CD4-positive, CD25-positive, alpha-beta regulatory T cell (primary cell): ENCODE data around the gene N4BP2. TPM values are rescaled to one million over a fixed set of nuclear protein-coding genes. Genes with fewer than 3 reads are reported as not detected.

Experiments used
- ATAC-seq, 2 donors: fragments of 150-1000 bp; cut with Tn5 transposase; one replicate each; pipeline ENCODE4 v1.10.0; 2021; ENCODE audit warnings: low read depth in 2 of 2, moderate number of reproducible peaks in 2 of 2, moderate library complexity in 1 of 2
- DNase-seq, 3 donors: peaks; one replicate each; pipeline versions ENCODE4 v3.0.0 to v3.0.0-alpha.2; 2012 to 2022; ENCODE audit warnings: mixed read lengths in 1 of 3
- H3K27ac ChIP-seq: one replicate; pipeline ENCODE4 v1.7.0; 2013; ENCODE audit warnings: mild to moderate bottlenecking, low read length; ENCODE audit not compliant: insufficient read depth, poor library complexity, severe bottlenecking
- H3K27me3 ChIP-seq: one replicate; pipeline ENCODE4 v1.7.0; 2013; ENCODE audit warnings: low read length; ENCODE audit not compliant: control insufficient read depth, insufficient read depth
- H3K36me3 ChIP-seq: one replicate; pipeline ENCODE4 v1.7.0; 2013; ENCODE audit warnings: mild to moderate bottlenecking, low read length, moderate library complexity; ENCODE audit not compliant: control insufficient read depth, insufficient read depth
- H3K4me1 ChIP-seq: 2 replicates; pipeline ENCODE4 v1.7.0; 2013; ENCODE audit warnings: mild to moderate bottlenecking, low read length; ENCODE audit not compliant: insufficient read depth, control insufficient read depth, poor library complexity, severe bottlenecking
- H3K4me3 ChIP-seq: one replicate; pipeline ENCODE4 v1.7.0; 2013; ENCODE audit warnings: low read depth, mild to moderate bottlenecking, low read length, moderate library complexity
- H3K9me3 ChIP-seq, 2 experiments: 1 replicate in 1 of 2; 2 replicates in 1 of 2; pipeline ENCODE4 v1.7.0; 2013; ENCODE audit warnings: low read length in 2 of 2, mild to moderate bottlenecking in 1 of 2, moderate library complexity in 1 of 2; ENCODE audit not compliant: control insufficient read depth in 2 of 2
- H3K27ac Mint-ChIP-seq, 3 donors: one replicate each; pipeline ENCODE4 v1.8.0; 2020 to 2022; ENCODE audit warnings: mild to moderate bottlenecking in 3 of 3, mixed read lengths in 3 of 3, moderate library complexity in 2 of 3
- H3K27me3 Mint-ChIP-seq: one replicate; pipeline ENCODE4 v1.8.0; 2022; ENCODE audit warnings: mild to moderate bottlenecking, mixed read lengths
- H3K36me3 Mint-ChIP-seq: one replicate; pipeline ENCODE4 v1.8.0; 2020; ENCODE audit warnings: mixed read lengths
- H3K4me1 Mint-ChIP-seq, 4 donors: one replicate each; pipeline ENCODE4 v1.8.0; 2020 to 2022; ENCODE audit warnings: mixed read lengths in 4 of 4, mild to moderate bottlenecking in 1 of 4
- H3K4me3 Mint-ChIP-seq, 4 donors: one replicate each; pipeline ENCODE4 v1.8.0; 2020 to 2022; ENCODE audit warnings: mild to moderate bottlenecking in 4 of 4, mixed read lengths in 4 of 4, moderate library complexity in 3 of 4
- H3K9me3 Mint-ChIP-seq, 7 donors: one replicate each; pipeline ENCODE4 v1.8.0; 2020 to 2022; ENCODE audit warnings: mixed read lengths in 7 of 7, mild to moderate bottlenecking in 3 of 7, moderate library complexity in 2 of 7
- polyA plus RNA-seq, 4 donors: library from polyadenylated mRNA; unstranded; fragments of 300-500 nt; fragmentation: Illumina TruSeq; gene quantifications; one replicate each; pipeline ENCODE4 v1.2.3, GENCODE V29; 2021
- total RNA-seq: library from RNA; stranded (reverse); gene quantifications from one replicate; pipeline ENCODE4 v1.2.3, GENCODE V29; 2022

N4BP2 gene
- total and polyA plus RNA-seq, 5 donors from 2014 or later, result 6.3 to 21.4 (median 10.1) TPM

DNA sequence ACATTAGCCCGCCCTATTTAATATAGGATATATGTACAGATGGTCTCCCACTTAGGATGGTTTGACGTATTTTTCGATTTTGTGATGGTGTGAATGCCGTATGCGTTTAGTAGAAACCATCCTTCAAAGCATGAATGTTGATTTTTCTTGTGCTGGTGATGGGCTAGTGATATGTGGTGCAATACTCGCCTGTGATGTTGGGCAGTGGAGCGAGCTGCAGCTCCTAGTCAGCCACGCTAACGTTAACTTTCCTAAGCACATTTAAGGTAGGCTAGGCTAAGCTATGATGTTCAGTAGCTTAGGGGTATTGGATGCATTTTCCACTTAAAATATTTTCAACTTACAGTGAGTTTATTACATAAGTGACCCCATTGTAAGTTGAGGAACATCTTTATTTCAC is 103.6 kb downstream of the N4BP2 start:
- Histone ChIP-seq H3K27ac (no peak overlapping the region), H3K36me3 (peaks cover 5% of the 10 kb centered on the region), H3K9me3 (no peaks in the 10 kb centered on the region), H3K27me3 (no peaks in the 10 kb centered on the region), H3K4me1 (no peaks in the 10 kb centered on the region), H3K4me3 (no peak overlapping the region)
- no peak overlapping the region for H3K27ac Mint-ChIP-seq
- ATAC-seq (no peak), DNase-seq (no peak)
- H3K4me3 Mint-ChIP-seq, result no peak overlapping the region
- peaks cover 0 to 7% (median 0%) of the 10 kb centered on the region in 4 donors for H3K4me1 Mint-ChIP-seq
- H3K9me3 Mint-ChIP-seq, result no peaks in the 10 kb centered on the region
- peaks cover 21% of the 10 kb centered on the region for H3K36me3 Mint-ChIP-seq
- H3K27me3 Mint-ChIP-seq, result no peaks in the 10 kb centered on the region

DNA sequence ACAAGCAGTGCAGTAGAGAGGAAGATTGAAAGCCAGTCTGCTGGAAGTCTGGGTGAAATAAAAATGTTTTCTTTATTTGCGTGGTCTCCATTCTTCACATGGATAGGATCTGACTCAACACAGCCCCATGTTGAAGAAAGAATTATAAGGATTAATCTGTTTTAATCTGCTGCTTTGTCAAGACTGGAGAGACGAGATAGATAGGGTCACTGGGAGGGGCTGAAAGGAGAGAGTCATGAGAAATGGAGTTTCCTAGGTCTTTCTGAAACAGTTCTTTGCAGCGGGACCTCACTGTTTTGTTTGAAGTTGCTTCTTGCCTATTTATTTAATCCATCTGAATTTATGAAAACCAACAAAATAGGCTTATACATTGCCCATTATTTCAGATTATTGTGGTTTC is 107.8 kb downstream of the N4BP2 start:
- H3K4me1 Mint-ChIP-seq, result peaks cover 4 to 14% (median 6%) of the 10 kb centered on the region in 4 donors
- peaks cover 6% of the 10 kb centered on the region for H3K36me3 ChIP-seq
- H3K27me3 ChIP-seq, result no peaks in the 10 kb centered on the region
- H3K4me1 ChIP-seq, result no peaks in the 10 kb centered on the region
- peaks cover 29% of the 10 kb centered on the region for H3K36me3 Mint-ChIP-seq
- H3K9me3 Mint-ChIP-seq, result peaks cover 1 to 10% (median 4%) of the 10 kb centered on the region in 7 donors
- no peak overlapping the region for H3K27ac ChIP-seq
- peak overlapping the region in 1 of 3 donors; percentile 10 for H3K27ac Mint-ChIP-seq
- no peak overlapping the region for H3K4me3 Mint-ChIP-seq
- no peak for ATAC-seq
- no peaks in the 10 kb centered on the region for H3K27me3 Mint-ChIP-seq
- H3K9me3 ChIP-seq, result peaks cover 0 to 7% of the 10 kb centered on the region in 2 experiments
- H3K4me3 ChIP-seq, result no peak overlapping the region
- DNase-seq, result no peak

DNA sequence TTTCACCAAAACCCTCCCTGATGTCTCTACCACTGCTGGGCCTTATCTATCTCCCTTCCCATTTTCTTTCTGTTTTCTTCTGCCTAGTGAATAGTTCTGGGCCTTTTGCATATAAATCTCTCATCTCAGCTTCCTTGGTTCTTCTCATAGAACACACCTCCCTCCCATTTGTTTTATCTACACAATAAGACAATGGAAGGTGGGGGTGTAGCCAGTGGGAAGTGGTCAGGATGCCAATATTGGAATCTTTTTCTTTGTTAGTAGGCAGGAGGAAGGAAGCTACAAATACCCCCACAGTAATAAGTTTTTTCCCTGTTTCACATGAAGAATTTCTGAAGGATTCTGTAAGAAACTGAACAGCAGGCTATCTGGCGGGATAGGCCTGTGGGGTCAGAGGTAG is 109.3 kb downstream of the N4BP2 start:
- ATAC-seq, result no peak
- H3K27ac Mint-ChIP-seq, result peak overlapping the region in 1 of 3 donors; percentile 70
- H3K36me3 ChIP-seq, result peaks cover 6% of the 10 kb centered on the region

DNA sequence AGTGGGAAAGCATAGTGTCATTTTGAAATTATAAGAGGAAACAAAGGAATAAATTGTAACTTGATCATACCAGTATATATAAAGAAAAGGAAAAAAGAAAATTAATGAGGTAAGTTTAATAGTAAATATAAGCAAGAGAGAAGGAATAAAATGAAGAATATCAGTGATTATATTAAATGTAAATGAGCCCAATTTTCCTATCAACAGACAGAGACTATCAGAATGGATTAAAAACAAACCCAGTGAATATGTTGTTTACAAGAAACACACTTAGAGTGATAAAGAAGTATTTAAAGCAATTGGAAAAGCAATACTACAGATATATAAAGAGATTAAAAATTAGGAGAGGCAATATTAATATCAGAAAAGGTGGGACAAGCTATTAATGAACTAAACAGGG is 111.4 kb downstream of the N4BP2 start:
- peaks cover 2% of the 10 kb centered on the region for H3K4me1 ChIP-seq
- H3K4me3 Mint-ChIP-seq, result no peak overlapping the region
- peaks cover 2 to 12% (median 4%) of the 10 kb centered on the region in 7 donors for H3K9me3 Mint-ChIP-seq
- peaks cover 10 to 24% (median 12%) of the 10 kb centered on the region in 4 donors for H3K4me1 Mint-ChIP-seq
- DNase-seq (no peak), ATAC-seq (no peak)
- no peak overlapping the region for H3K27ac Mint-ChIP-seq
- peaks cover 0 to 7% of the 10 kb centered on the region in 2 experiments for H3K9me3 ChIP-seq
- H3K36me3 ChIP-seq, result peaks cover 3% of the 10 kb centered on the region
- no peaks in the 10 kb centered on the region for H3K27me3 Mint-ChIP-seq
- no peak overlapping the region for H3K27ac ChIP-seq
- H3K36me3 Mint-ChIP-seq, result peaks cover 15% of the 10 kb centered on the region
- H3K27me3 ChIP-seq, result no peaks in the 10 kb centered on the region
- no peak overlapping the region for H3K4me3 ChIP-seq

More for the DNA sequence above, 109.3 kb downstream of the N4BP2 start:
- Histone ChIP-seq H3K4me1 (no peaks in the 10 kb centered on the region), H3K9me3 (peaks cover 0 to 7% of the 10 kb centered on the region in 2 experiments), H3K27me3 (no peaks in the 10 kb centered on the region), H3K4me3 (no peak overlapping the region), H3K27ac (no peak overlapping the region)
- no peak for DNase-seq
- Mint-ChIP-seq H3K36me3 (peaks cover 22% of the 10 kb centered on the region), H3K27me3 (no peaks in the 10 kb centered on the region), H3K9me3 (peaks cover 2 to 10% (median 4%) of the 10 kb centered on the region in 7 donors), H3K4me3 (no peak overlapping the region), H3K4me1 (peaks cover 6 to 15% (median 8%) of the 10 kb centered on the region in 4 donors)

DNA sequence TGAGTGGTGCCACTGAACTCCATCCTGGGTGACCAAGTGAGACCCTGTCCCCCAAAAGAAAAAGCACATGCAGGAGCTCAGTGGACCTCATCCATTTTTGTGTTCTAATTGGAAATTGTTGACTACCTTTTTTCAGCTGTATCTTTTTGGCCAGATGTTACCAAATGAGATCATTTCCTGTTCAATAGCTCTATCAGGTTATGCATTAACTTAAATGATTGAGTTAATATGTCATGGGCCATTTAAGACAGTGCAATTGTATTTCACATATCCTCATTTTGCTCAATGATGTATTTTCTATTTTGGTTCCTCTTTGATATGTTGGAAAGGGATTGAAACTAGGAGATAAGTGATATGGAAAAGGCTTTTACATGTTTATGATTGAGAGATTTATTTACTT is 113.9 kb downstream of the N4BP2 start:
- Mint-ChIP-seq H3K27ac (no peak overlapping the region), H3K9me3 (peaks cover 2 to 12% (median 4%) of the 10 kb centered on the region in 7 donors), H3K4me1 (peaks cover 17 to 28% (median 20%) of the 10 kb centered on the region in 4 donors), H3K36me3 (peaks cover 10% of the 10 kb centered on the region), H3K27me3 (no peaks in the 10 kb centered on the region), H3K4me3 (no peak overlapping the region)
- H3K27me3 ChIP-seq, result no peaks in the 10 kb centered on the region
- DNase-seq (no peak), ATAC-seq (no peak)
- H3K4me3 ChIP-seq, result no peak overlapping the region
- H3K4me1 ChIP-seq, result peaks cover 9% of the 10 kb centered on the region
- peaks cover 3% of the 10 kb centered on the region for H3K36me3 ChIP-seq
- no peak overlapping the region for H3K27ac ChIP-seq
- H3K9me3 ChIP-seq, result peaks cover 0 to 7% of the 10 kb centered on the region in 2 experiments

DNA sequence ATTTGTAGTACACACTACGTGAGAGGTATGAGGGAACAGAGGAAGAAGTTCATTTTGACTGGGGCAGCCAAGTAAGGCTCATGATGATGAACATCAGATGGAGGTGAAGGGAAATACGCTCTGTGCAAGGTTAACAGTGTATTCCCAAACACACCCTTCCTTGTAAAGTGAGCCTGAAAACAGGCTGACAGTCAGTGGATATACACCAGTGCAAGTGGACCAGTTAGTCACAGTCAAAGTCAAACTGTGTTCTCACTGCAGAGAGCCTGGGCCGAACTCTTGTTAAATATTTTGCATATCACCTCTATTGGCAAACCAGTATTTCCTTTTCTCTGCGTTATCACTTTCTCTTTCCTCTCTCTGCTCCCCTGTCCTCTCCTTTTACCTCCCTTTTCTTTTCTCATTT is 116.8 kb downstream of the N4BP2 start:
- no peaks in the 10 kb centered on the region for H3K27me3 ChIP-seq
- peak; percentile 70 to 71 for ATAC-seq
- Mint-ChIP-seq H3K36me3 (no peaks in the 10 kb centered on the region), H3K9me3 (peaks cover 0 to 3% (median 0%) of the 10 kb centered on the region in 7 donors), H3K4me3 (peak overlapping the region in 3 of 4 donors; percentile 8 to 65 (median 49)), H3K27ac (peak overlapping the region; percentile 48 to 93 (median 81)), H3K27me3 (no peaks in the 10 kb centered on the region), H3K4me1 (peaks cover 14 to 24% (median 20%) of the 10 kb centered on the region in 4 donors)
- peaks cover 0 to under 1% of the 10 kb centered on the region in 2 experiments for H3K9me3 ChIP-seq
- peak in 1 of 3 donors; percentile 56 for DNase-seq
- peak overlapping the region; percentile 42 for H3K4me3 ChIP-seq
- H3K27ac ChIP-seq, result no peak overlapping the region
- H3K4me1 ChIP-seq, result peaks cover 9% of the 10 kb centered on the region
- no peaks in the 10 kb centered on the region for H3K36me3 ChIP-seq

DNA sequence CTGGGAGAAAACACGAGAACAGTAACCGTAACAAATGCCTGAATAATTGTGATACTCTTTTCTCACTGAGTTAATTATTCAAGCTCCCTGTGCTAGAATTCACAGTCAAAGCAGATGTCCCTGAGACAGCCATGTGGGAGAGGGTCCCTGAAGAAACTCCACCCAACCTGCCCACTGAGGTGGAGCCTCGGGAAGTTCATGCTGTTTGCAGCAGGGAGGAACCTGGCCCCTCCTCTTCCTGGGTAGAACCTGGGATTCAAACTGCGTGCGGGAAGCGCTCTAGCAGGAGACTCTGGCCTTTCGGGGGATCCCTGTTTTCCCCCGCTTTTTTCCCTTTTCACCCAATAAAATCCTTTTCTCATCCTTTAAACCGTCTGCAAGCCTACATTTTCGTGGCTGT is 120.0 kb downstream of the N4BP2 start:
- no peaks in the 10 kb centered on the region for H3K27me3 ChIP-seq
- Mint-ChIP-seq H3K4me1 (peaks cover 11 to 33% (median 22%) of the 10 kb centered on the region in 4 donors), H3K27me3 (no peaks in the 10 kb centered on the region), H3K9me3 (no peaks in the 10 kb centered on the region), H3K4me3 (no peak overlapping the region), H3K27ac (peak overlapping the region in 1 of 3 donors; percentile 61), H3K36me3 (no peaks in the 10 kb centered on the region)
- DNase-seq (no peak), ATAC-seq (no peak)
- H3K4me3 ChIP-seq, result no peak overlapping the region
- H3K27ac ChIP-seq, result no peak overlapping the region
- peaks cover 9% of the 10 kb centered on the region for H3K4me1 ChIP-seq
- H3K9me3 ChIP-seq, result no peaks in the 10 kb centered on the region
- H3K36me3 ChIP-seq, result no peaks in the 10 kb centered on the region

DNA sequence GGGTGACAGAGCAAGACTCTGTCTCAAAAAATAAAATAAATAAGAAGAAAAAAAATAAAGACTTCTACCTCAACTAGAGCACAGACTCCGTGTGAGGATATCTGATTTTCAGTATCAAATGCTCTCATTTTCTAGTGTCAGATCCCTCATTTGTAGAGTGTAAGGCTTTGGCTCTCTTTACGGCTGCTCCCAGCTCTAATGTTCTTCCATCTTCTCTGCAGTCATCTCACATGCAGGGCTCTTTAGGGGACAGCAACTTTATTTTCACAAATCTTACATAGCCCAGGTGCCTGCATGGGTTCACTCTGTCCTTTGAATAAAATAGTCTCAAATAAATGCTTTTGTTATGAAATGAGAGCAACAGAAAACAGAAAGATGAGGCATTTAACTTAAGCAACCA is 120.9 kb downstream of the N4BP2 start:
- Mint-ChIP-seq H3K36me3 (no peaks in the 10 kb centered on the region), H3K4me3 (no peak overlapping the region)
- ATAC-seq, result no peak

More for the DNA sequence above, 120.9 kb downstream of the N4BP2 start:
- no peaks in the 10 kb centered on the region for H3K27me3 ChIP-seq
- no peaks in the 10 kb centered on the region for H3K36me3 ChIP-seq
- peak overlapping the region in 1 of 3 donors; percentile 4 for H3K27ac Mint-ChIP-seq
- H3K27ac ChIP-seq, result no peak overlapping the region
- no peaks in the 10 kb centered on the region for H3K27me3 Mint-ChIP-seq
- peaks cover 11 to 32% (median 21%) of the 10 kb centered on the region in 4 donors for H3K4me1 Mint-ChIP-seq
- no peak for DNase-seq
- H3K4me1 ChIP-seq, result peaks cover 9% of the 10 kb centered on the region
- no peak overlapping the region for H3K4me3 ChIP-seq
- H3K9me3 ChIP-seq, result no peaks in the 10 kb centered on the region
- H3K9me3 Mint-ChIP-seq, result no peaks in the 10 kb centered on the region
